SK-N-SH (cell line): ENCODE results near the gene GNPTAB. TPM values are rescaled to one million over a fixed set of nuclear protein-coding genes. Genes with fewer than 3 reads are reported as not detected.

Experiments
- CTCF ChIA-PET: fragments of 300-600, 350-600 bp; formaldehyde crosslinking; extraction: SDS; loops from one replicate; lab custom pipeline; 2021; lab: Yijun Ruan, JAX
- POLR2A ChIA-PET: fragments of 350-600 bp; sonication (Branson Sonifier 250); formaldehyde crosslinking; extraction: SDS; loops from one replicate; lab custom pipeline; 2020; ENCODE audit warnings: antibody characterized with exemption, inconsistent platforms; lab: Yijun Ruan, JAX
- DNase-seq: peaks from one replicate; pipeline ENCODE4 v3.0.0; 2012
- H2AFZ ChIP-seq: fragments of 200-600 bp; sonication (generic); 2 replicates; pipeline ENCODE4 v1.8.1; 2016; ENCODE audit warnings: antibody characterized with exemption, mild to moderate bottlenecking, low read depth
- H3F3A ChIP-seq: fragments of 200-600 bp; sonication (generic); replicated peaks from 2 replicates; pipeline ENCODE3; 2016; ENCODE audit warnings: antibody characterized with exemption, mild to moderate bottlenecking; ENCODE audit not compliant: insufficient read depth
- H3K27ac ChIP-seq, 2 experiments: fragments of 200-500 bp in 1 of 2; fragments of 200-600 bp in 1 of 2; sonication (Bioruptor generic) in 1 of 2; sonication (generic), shearing (Covaris generic) in 1 of 2; 2 replicates each; pipeline versions ENCODE4 v1.5.1 to v1.6.1; 2014 to 2016; ENCODE audit warnings: low read depth in 2 of 2, inconsistent platforms in 1 of 2, low read length in 1 of 2, mild to moderate bottlenecking in 1 of 2, mixed read lengths in 1 of 2
- H3K27me3 ChIP-seq: fragments of 200-600 bp; sonication (generic), shearing (Covaris generic); 2 replicates; pipeline ENCODE4 v1.6.1; 2016; ENCODE audit warnings: mixed run types; ENCODE audit not compliant: insufficient read depth
- H3K36me3 ChIP-seq, 2 experiments: fragments of 200-500 bp in 1 of 2; fragments of 200-600 bp in 1 of 2; sonication (Bioruptor generic) in 1 of 2; sonication (generic) in 1 of 2; replicated peaks in 1 of 2; 2 replicates each; pipeline versions ENCODE3 to v1.5.1; 2014 to 2016; ENCODE audit warnings: low read length in 1 of 2, mild to moderate bottlenecking in 1 of 2; ENCODE audit not compliant: insufficient read depth in 2 of 2, control insufficient read depth in 1 of 2
- H3K4me1 ChIP-seq, 2 experiments: fragments of 200-500 bp in 1 of 2; fragments of 200-600 bp in 1 of 2; sonication (Bioruptor generic) in 1 of 2; sonication (generic), shearing (Covaris generic) in 1 of 2; 2 replicates each; pipeline versions ENCODE4 v1.5.1 to v1.6.1; 2014 to 2016; ENCODE audit warnings: low read depth in 1 of 2, low read length in 1 of 2, mixed run types in 1 of 2; ENCODE audit not compliant: insufficient read depth in 2 of 2, control insufficient read depth in 1 of 2
- H3K4me2 ChIP-seq: fragments of 200-600 bp; sonication (generic), shearing (Covaris generic); 2 replicates; pipeline ENCODE4 v1.6.1; 2017; ENCODE audit warnings: mixed run types
- H3K4me3 ChIP-seq, 2 experiments: fragments of 200-500 bp in 1 of 2; fragments of 200-600 bp in 1 of 2; sonication (Bioruptor generic) in 1 of 2; sonication (generic), shearing (Covaris generic) in 1 of 2; 2 replicates each; pipeline versions ENCODE4 v1.5.1 to v1.8.1; 2014 to 2016; ENCODE audit warnings: low read depth in 2 of 2, inconsistent platforms in 1 of 2, low read length in 1 of 2, mild to moderate bottlenecking in 1 of 2, mixed read lengths in 1 of 2, moderate library complexity in 1 of 2
- H3K79me2 ChIP-seq: fragments of 200-600 bp; sonication (generic); 2 replicates; pipeline ENCODE4 v1.8.1; 2017; ENCODE audit warnings: mild to moderate bottlenecking; ENCODE audit not compliant: insufficient read depth
- H3K9ac ChIP-seq: fragments of 200-600 bp; sonication (generic); 2 replicates; pipeline ENCODE4 v1.6.1; 2017; ENCODE audit warnings: mixed run types
- H3K9me2 ChIP-seq: fragments of 200-600 bp; sonication (generic); 2 replicates; pipeline ENCODE4 v1.6.1; 2017; ENCODE audit warnings: mixed run types
- H3K9me3 ChIP-seq: fragments of 200-600 bp; sonication (generic); 2 replicates; pipeline ENCODE4 v1.6.1; 2017; ENCODE audit warnings: mixed run types, mild to moderate bottlenecking, moderate library complexity
- H4K20me1 ChIP-seq: fragments of 200-600 bp; sonication (generic); 2 replicates; pipeline ENCODE4 v1.6.1; 2017; ENCODE audit warnings: mild to moderate bottlenecking, mixed run types; ENCODE audit not compliant: insufficient read depth
- CHD2 ChIP-seq: fragments of 150-350 bp; IDR thresholded peaks from 2 replicates; pipeline ENCODE4 v1.6.1; 2018; ENCODE audit warnings: low read length; ENCODE audit not compliant: partially characterized antibody
- EP300 ChIP-seq, 2 experiments: IDR thresholded peaks; 2 replicates each; pipeline versions ENCODE4 v1.4.0 to v1.6.1; 2012; ENCODE audit warnings: borderline replicate concordance in 1 of 2, low read depth in 1 of 2, low read length in 1 of 2
- EZH2phosphoT487 ChIP-seq: fragments of 200-600 bp; sonication (generic); IDR thresholded peaks from 2 replicates; pipeline ENCODE4 v1.6.1; 2017; ENCODE audit warnings: low read depth, mixed run types, mild to moderate bottlenecking, antibody characterized with exemption, moderate library complexity, borderline replicate concordance
- GABPA ChIP-seq: IDR thresholded peaks from 2 replicates; pipeline ENCODE4 v1.4.0; 2012; ENCODE audit warnings: low read depth, mild to moderate bottlenecking
- GATA2 ChIP-seq: sonication (generic); formaldehyde crosslinking; IDR thresholded peaks from 2 replicates; pipeline ENCODE4 v1.5.0; 2020; ENCODE audit warnings: mild to moderate bottlenecking, missing genetic modification reagents
- NRF1 ChIP-seq: IDR thresholded peaks from 2 replicates; pipeline ENCODE4 v1.6.1; 2012; ENCODE audit warnings: low read depth, mild to moderate bottlenecking, low read length
- POLR2AphosphoS5 ChIP-seq: IDR thresholded peaks from 2 replicates; pipeline ENCODE4 v1.6.1; 2012; ENCODE audit warnings: low read depth, low read length
- RAD21 ChIP-seq: IDR thresholded peaks from 2 replicates; pipeline ENCODE4 v1.6.1; 2012; ENCODE audit warnings: mild to moderate bottlenecking, low read length
- RCOR1 ChIP-seq: fragments of 150-350 bp; IDR thresholded peaks from 2 replicates; pipeline ENCODE4 v1.6.1; 2017; ENCODE audit warnings: antibody characterized with exemption, low read length
- REST ChIP-seq: IDR thresholded peaks from 2 replicates; pipeline ENCODE4 v1.6.1; 2012; ENCODE audit warnings: mild to moderate bottlenecking, low read depth, low read length, moderate library complexity
- TAF1 ChIP-seq: IDR thresholded peaks from 2 replicates; pipeline ENCODE4 v1.6.1; 2012; ENCODE audit warnings: low read depth, mild to moderate bottlenecking, low read length, moderate library complexity, borderline replicate concordance
- TCF12 ChIP-seq: IDR thresholded peaks from 2 replicates; pipeline ENCODE4 v1.4.0; 2012
- YY1 ChIP-seq: IDR thresholded peaks from 2 replicates; pipeline ENCODE4 v1.4.0; 2012; ENCODE audit warnings: low read depth, mild to moderate bottlenecking
- WGBS: methylation state at CpG from one replicate; pipeline ENCODE4 v1.1.6; 2017; ENCODE audit warnings: low lambda C conversion rate; 5-methylcytosine and 5-hydroxymethylcytosine counted together
- polyA plus RNA-seq, 3 experiments: library from polyadenylated mRNA; depleted of rRNA; stranded (reverse); fragments of >200 nt; gene quantifications; 2 replicates each; pipeline ENCODE4 v1.2.3, GENCODE V29; 2012
- TF ChIP-seq, protein P1 (sequence below): IDR thresholded peaks from 2 replicates; pipeline ENCODE4 v1.4.0; 2012; ENCODE audit warnings: low read depth, borderline replicate concordance
- TF ChIP-seq, protein P2 (sequence below): IDR thresholded peaks from 2 replicates; pipeline ENCODE4; 2012

The GNPTAB gene
- polyA plus RNA-seq, 1 of the 3 experiments (the other 2 are of a cell fraction): 18.8 TPM

- no peak overlapping the region for H3K9ac ChIP-seq
- no peaks in the 10 kb centered on the region for H4K20me1 ChIP-seq
- CTCF ChIA-PET: interaction anchor here (0.8 to 3.7 kb wide), 5 partner anchors 13 to 1802 kb away, joined by 3 to 18 read pairs (median 4); no protein-coding TSS in a partner anchor
- H3K27me3 ChIP-seq: no peaks in the 10 kb centered on the region
- WGBS: 46% methylated on average over 1 of the region's 1 CpG
- no peaks in the 10 kb centered on the region for H3K79me2 ChIP-seq
- no peak for DNase-seq
- no peaks in the 10 kb centered on the region for H3F3A ChIP-seq
- H3K4me2 ChIP-seq: no peak overlapping the region
- H3K27ac ChIP-seq: no peak overlapping the region
- peaks cover 25 to 34% of the 10 kb centered on the region in 2 experiments for H3K36me3 ChIP-seq
- H3K9me3 ChIP-seq: no peaks in the 10 kb centered on the region
- no peak overlapping the region for H2AFZ ChIP-seq
- POLR2A ChIA-PET: no interaction called here
- peaks cover 0 to 7% of the 10 kb centered on the region in 2 experiments; a peak in 2 of 4 replicates for H3K4me1 ChIP-seq
- no peak overlapping the region for H3K4me3 ChIP-seq
- TF ChIP-seq POLR2AphosphoS5: no peak
- 0 out of 4 replicates have a peak, but pooled peaks of 1 of the 2 experiments have one; percentile 14 for TF ChIP-seq EP300 (IDR thresholded peaks at IDR 0.05; ENCODE audit: borderline replicate concordance in 1 of 2, low read depth in 1 of 2, low read length in 1 of 2)
- peak; percentile 7; the same call in 1 of the 2 replicates for TF ChIP-seq TCF12
- TF ChIP-seq, protein P1, sequence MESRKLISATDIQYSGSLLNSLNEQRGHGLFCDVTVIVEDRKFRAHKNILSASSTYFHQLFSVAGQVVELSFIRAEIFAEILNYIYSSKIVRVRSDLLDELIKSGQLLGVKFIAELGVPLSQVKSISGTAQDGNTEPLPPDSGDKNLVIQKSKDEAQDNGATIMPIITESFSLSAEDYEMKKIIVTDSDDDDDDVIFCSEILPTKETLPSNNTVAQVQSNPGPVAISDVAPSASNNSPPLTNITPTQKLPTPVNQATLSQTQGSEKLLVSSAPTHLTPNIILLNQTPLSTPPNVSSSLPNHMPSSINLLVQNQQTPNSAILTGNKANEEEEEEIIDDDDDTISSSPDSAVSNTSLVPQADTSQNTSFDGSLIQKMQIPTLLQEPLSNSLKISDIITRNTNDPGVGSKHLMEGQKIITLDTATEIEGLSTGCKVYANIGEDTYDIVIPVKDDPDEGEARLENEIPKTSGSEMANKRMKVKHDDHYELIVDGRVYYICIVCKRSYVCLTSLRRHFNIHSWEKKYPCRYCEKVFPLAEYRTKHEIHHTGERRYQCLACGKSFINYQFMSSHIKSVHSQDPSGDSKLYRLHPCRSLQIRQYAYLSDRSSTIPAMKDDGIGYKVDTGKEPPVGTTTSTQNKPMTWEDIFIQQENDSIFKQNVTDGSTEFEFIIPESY: no peak
- TF ChIP-seq NRF1: no peak
- TF ChIP-seq TAF1: no peak
- no peak for TF ChIP-seq GABPA
- H3K9me2 ChIP-seq: no peaks in the 10 kb centered on the region
Measured at GRCh38 chr12:101746661-101747060, 84.1 kb downstream of the GNPTAB start.

DNA sequence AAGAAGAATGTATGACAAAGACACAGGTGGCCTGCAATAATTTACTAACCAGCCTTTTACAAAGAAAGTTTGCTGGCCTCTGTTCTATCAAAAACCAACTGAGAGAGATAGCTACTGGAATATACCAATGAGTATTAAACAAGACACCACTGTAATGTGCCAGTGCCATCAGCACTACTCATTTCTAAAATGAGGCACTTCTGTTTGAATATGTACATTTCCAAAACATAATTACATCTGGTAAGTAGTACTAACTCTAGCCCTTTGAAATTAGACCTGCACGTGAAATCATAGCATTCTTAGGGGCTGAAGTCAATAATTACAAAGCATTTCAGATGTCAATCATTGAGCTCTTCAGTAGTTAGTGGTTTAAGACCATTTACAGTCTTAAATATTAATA, 84.6 kb downstream of the GNPTAB start:
- no peaks in the 10 kb centered on the region for H3F3A ChIP-seq
- peaks cover 0 to 7% of the 10 kb centered on the region in 2 experiments; a peak in 2 of 4 replicates for H3K4me1 ChIP-seq
- H3K9ac ChIP-seq: no peak overlapping the region
- WGBS: 95% methylated on average over 1 of the region's 1 CpG
- H3K79me2 ChIP-seq: no peaks in the 10 kb centered on the region
- H3K9me3 ChIP-seq: no peaks in the 10 kb centered on the region
- H3K27me3 ChIP-seq: no peaks in the 10 kb centered on the region
- H4K20me1 ChIP-seq: no peaks in the 10 kb centered on the region
- no peak overlapping the region for H3K4me2 ChIP-seq
- TF ChIP-seq TAF1: no peak
- TF ChIP-seq, all 33 proteins: peak for 0
- DNase-seq: no peak
- POLR2A ChIA-PET: no interaction called here
- Histone ChIP-seq H3K36me3 (peaks cover 22 to 32% of the 10 kb centered on the region in 2 experiments), H3K4me3 (no peak overlapping the region), H2AFZ (no peak overlapping the region), H3K27ac (no peak overlapping the region), H3K9me2 (no peaks in the 10 kb centered on the region)
- CTCF ChIA-PET: interaction anchor here (0.8 to 3.7 kb wide), 5 partner anchors 13 to 1802 kb away, joined by 3 to 18 read pairs (median 4); no protein-coding TSS in a partner anchor

GRCh38 chr12:101745481-101745880, 85.3 kb downstream of the GNPTAB start:
- no peak for DNase-seq
- POLR2A ChIA-PET: no interaction called here
- Histone ChIP-seq H3K9ac (no peak overlapping the region), H3F3A (no peaks in the 10 kb centered on the region), H3K4me2 (no peak overlapping the region), H4K20me1 (no peaks in the 10 kb centered on the region), H3K27me3 (no peaks in the 10 kb centered on the region), H2AFZ (no peak overlapping the region), H3K4me3 (no peak overlapping the region), H3K9me2 (no peaks in the 10 kb centered on the region), H3K36me3 (peaks cover 20 to 26% of the 10 kb centered on the region in 2 experiments), H3K4me1 (peaks cover 0 to 7% of the 10 kb centered on the region in 2 experiments; a peak in 2 of 4 replicates), H3K27ac (no peak overlapping the region), H3K9me3 (no peaks in the 10 kb centered on the region), H3K79me2 (no peaks in the 10 kb centered on the region)
- CTCF ChIA-PET: interaction anchor here (3.7 kb wide), 1 partner anchor 14 kb away, joined by 18 read pairs; no protein-coding TSS in a partner anchor
- WGBS: 88% methylated on average over 2 of the region's 3 CpGs
- TF ChIP-seq CHD2 (no peak), NRF1 (no peak), GATA2 (no peak), EZH2phosphoT487 (no peak), POLR2AphosphoS5 (no peak), YY1 (no peak), REST (no peak), GABPA (no peak), RCOR1 (no peak), RAD21 (no peak)
- TF ChIP-seq, protein P2, sequence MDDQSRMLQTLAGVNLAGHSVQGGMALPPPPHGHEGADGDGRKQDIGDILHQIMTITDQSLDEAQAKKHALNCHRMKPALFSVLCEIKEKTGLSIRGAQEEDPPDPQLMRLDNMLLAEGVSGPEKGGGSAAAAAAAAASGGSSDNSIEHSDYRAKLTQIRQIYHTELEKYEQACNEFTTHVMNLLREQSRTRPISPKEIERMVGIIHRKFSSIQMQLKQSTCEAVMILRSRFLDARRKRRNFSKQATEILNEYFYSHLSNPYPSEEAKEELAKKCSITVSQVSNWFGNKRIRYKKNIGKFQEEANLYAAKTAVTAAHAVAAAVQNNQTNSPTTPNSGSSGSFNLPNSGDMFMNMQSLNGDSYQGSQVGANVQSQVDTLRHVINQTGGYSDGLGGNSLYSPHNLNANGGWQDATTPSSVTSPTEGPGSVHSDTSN: no peak
